Medulla oblongata (tissue), 1 donor: ENCODE data around the gene KRT72.
A peak's percentile ranks its signal among the peaks of the same experiment; 100 is the strongest.

Source experiments
- DNase-seq: peaks from one replicate; pipeline ENCODE4 v3.0.0-alpha.2; 2015; ENCODE audit errors: extremely low spot score

The KRT72 gene

GRCh38 chr12:52600941-52601481 lies at the start of gene KRT72:
TSS of gene KRT72 (minus strand) at chr12:52601463. CDS start at chr12:52601452, 11 bp downstream.
- no peak for DNase-seq

GRCh38 chr12:52650520-52651081 lies 49.3 kb upstream of the KRT72 start:
- no peak for DNase-seq

GRCh38 chr12:52649066-52649465 lies 47.8 kb upstream of the KRT72 start:
- no peak for DNase-seq

GRCh38 chr12:52648012-52648550 lies 46.8 kb upstream of the KRT72 start:
- no peak for DNase-seq

- DNase-seq: no peak
These were observed 46.3 kb upstream of the KRT72 start for GRCh38 chr12:52647601-52648000.

- DNase-seq: no peak
These were observed 45.4 kb upstream of the KRT72 start for GRCh38 chr12:52646613-52647012.

- DNase-seq: no peak
These were observed 44.7 kb upstream of the KRT72 start for GRCh38 chr12:52645982-52646381.

GRCh38 chr12:52645120-52645761 lies 44.0 kb upstream of the KRT72 start:
- no peak for DNase-seq

GRCh38 chr12:52644078-52644415 lies 42.8 kb upstream of the KRT72 start:
- no peak for DNase-seq

GRCh38 chr12:52643233-52644077 lies 42.2 kb upstream of the KRT72 start:
- DNase-seq: no peak

- no peak for DNase-seq
These were observed 40.2 kb upstream of the KRT72 start for GRCh38 chr12:52641468-52641867.

GRCh38 chr12:52637299-52637698 lies 36.0 kb upstream of the KRT72 start:
- DNase-seq: no peak

GRCh38 chr12:52636592-52637258 lies 35.5 kb upstream of the KRT72 start:
- DNase-seq: no peak

- DNase-seq: no peak
These were observed 34.9 kb upstream of the KRT72 start for GRCh38 chr12:52636189-52636588.

GRCh38 chr12:52634266-52635056 lies 33.2 kb upstream of the KRT72 start:
- DNase-seq: peak; percentile 84

- no peak for DNase-seq
These were observed 32.1 kb upstream of the KRT72 start for GRCh38 chr12:52633383-52633782.

- no peak for DNase-seq
These were observed 31.4 kb upstream of the KRT72 start for GRCh38 chr12:52632656-52633055.

GRCh38 chr12:52631676-52632459 lies 30.6 kb upstream of the KRT72 start:
- DNase-seq: no peak

GRCh38 chr12:52631264-52631663 lies 30.0 kb upstream of the KRT72 start:
- no peak for DNase-seq

GRCh38 chr12:52630599-52631200 lies 29.4 kb upstream of the KRT72 start:
- no peak for DNase-seq
